Pulmonary artery endothelial cell (primary cell): ENCODE measurements around the gene OSBP2. TPM values are rescaled to one million over a fixed set of nuclear protein-coding genes. Genes with fewer than 3 reads are reported as not detected.

Experiments
- DNase-seq: peaks from one replicate; pipeline ENCODE4 v3.0.0-alpha.2; 2011; ENCODE audit warnings: low read depth, low spot score
- total RNA-seq: library from RNA; depleted of rRNA; stranded (reverse); fragments of >200 nt; gene quantifications from 2 replicates; pipeline ENCODE4 v1.2.3, GENCODE V29; 2014

Gene OSBP2
- total RNA-seq, 1 donor from 2014 or later: 7.3 TPM

- DNase-seq: no peak
Measured at GRCh38 chr22:30892731-30893221, 198.1 kb downstream of the OSBP2 start.

- no peak for DNase-seq
Measured at GRCh38 chr22:30893434-30894370, 199.0 kb downstream of the OSBP2 start.

GRCh38 chr22:30894371-30894740, 199.7 kb downstream of the OSBP2 start:
- no peak for DNase-seq

GRCh38 chr22:30902496-30903357, 208.1 kb downstream of the OSBP2 start:
- no peak for DNase-seq

- no peak for DNase-seq
Measured at GRCh38 chr22:30903876-30904460, 209.3 kb downstream of the OSBP2 start.

- DNase-seq: no peak
Measured at GRCh38 chr22:30905696-30906341, 211.1 kb downstream of the OSBP2 start.

- DNase-seq: no peak
Measured at GRCh38 chr22:30906411-30906810, 211.7 kb downstream of the OSBP2 start.

- DNase-seq: no peak
Measured at GRCh38 chr22:30906946-30907345, 212.3 kb downstream of the OSBP2 start.

- no peak for DNase-seq
Measured at GRCh38 chr22:30908051-30908461, 213.4 kb downstream of the OSBP2 start.

- no peak for DNase-seq
Measured at GRCh38 chr22:30909306-30909705, 214.6 kb downstream of the OSBP2 start.

- no peak for DNase-seq
Measured at GRCh38 chr22:30910358-30910757, 215.7 kb downstream of the OSBP2 start.

- DNase-seq: no peak
Measured at GRCh38 chr22:30918761-30919160, 224.1 kb downstream of the OSBP2 start.

- no peak for DNase-seq
Measured at GRCh38 chr22:30919973-30920372, 225.3 kb downstream of the OSBP2 start.

GRCh38 chr22:30920407-30920806, 225.7 kb downstream of the OSBP2 start:
- DNase-seq: no peak

- DNase-seq: no peak
Measured at GRCh38 chr22:30921108-30921507, 226.4 kb downstream of the OSBP2 start.

GRCh38 chr22:30922151-30922611, 227.5 kb downstream of the OSBP2 start:
- DNase-seq: no peak

- no peak for DNase-seq
Measured at GRCh38 chr22:30923168-30923900, 228.7 kb downstream of the OSBP2 start.

- DNase-seq: no peak
Measured at GRCh38 chr22:30925667-30926066, 231.0 kb downstream of the OSBP2 start.

- no peak for DNase-seq
Measured at GRCh38 chr22:30926706-30927105, 232.0 kb downstream of the OSBP2 start.

GRCh38 chr22:30927806-30928205, 233.1 kb downstream of the OSBP2 start:
- no peak for DNase-seq
